K562 (cell line): ENCODE results near the gene WRAP53. TPM values are rescaled to one million over a fixed set of nuclear protein-coding genes. Genes with fewer than 3 reads are reported as not detected.

Experiments
- ATF1 ChIP-seq, 2 experiments: fragments of 450-650 bp in 1 of 2; IDR thresholded peaks; 2 replicates each; pipeline ENCODE4 v1.6.1; 2016; ENCODE audit warnings: missing compliant biosample characterization in 1 of 2, missing genetic modification characterization in 1 of 2
- ETV1 ChIP-seq: fragments of 450-650 bp; conservative IDR thresholded peaks from 2 replicates; pipeline ENCODE4 v1.6.1; 2016; ENCODE audit warnings: missing genetic modification characterization, control low read depth, low read depth, missing compliant biosample characterization
- ILF3 ChIP-seq: fragments of 450-650 bp; IDR thresholded peaks from 2 replicates; pipeline ENCODE4 v1.6.1; 2018; ENCODE audit warnings: antibody characterized with exemption, mild to moderate bottlenecking, moderate library complexity, borderline replicate concordance
- PHTF2 ChIP-seq: fragments of 250-450 bp; sonication (Bioruptor Pico); IDR thresholded peaks from 2 replicates; pipeline ENCODE4 v1.5.0; 2021; ENCODE audit warnings: mild to moderate bottlenecking
- WHSC1 ChIP-seq: IDR thresholded peaks from one replicate; pipeline ENCODE4 v1.6.1; 2012; ENCODE audit warnings: low read length, control low read depth, inconsistent platforms
- polyA plus RNA-seq, 8 experiments: library from polyadenylated mRNA; depleted of rRNA in 4 of 8; stranded (reverse) in 5 of 8; unstranded in 3 of 8; fragments of >200 nt; fragmentation: Nextera tagmentation in 2 of 8; fragmentation: Illumina TruSeq in 1 of 8; extraction: Ambion mirVana in 2 of 8; extraction: Trizol in 1 of 8; gene quantifications; 2 replicates each; pipeline versions ENCODE4 v1.2.1 to v1.2.3, GENCODE V29; 2011 to 2014; ENCODE audit warnings: inconsistent platforms in 1 of 8, missing spikeins in 1 of 8
- total RNA-seq, 7 experiments: library from RNA; depleted of rRNA in 6 of 7; stranded (reverse); fragments of >200 nt in 6 of 7; fragmentation: Illumina TruSeq in 2 of 7; extraction: Trizol in 2 of 7; gene quantifications; 2 replicates each; pipeline versions ENCODE4 v1.2.1 to v1.2.3, GENCODE V29; 2011 to 2021; ENCODE audit warnings: low replicate concordance in 1 of 7
- TF ChIP-seq, protein P1 (sequence below): fragments of 450-650 bp; IDR thresholded peaks from 2 replicates; pipeline ENCODE4 v1.6.1; 2018; ENCODE audit not compliant: partially characterized antibody
- TF ChIP-seq, protein P2 (sequence below): fragments of 450-650 bp; formaldehyde crosslinking; IDR thresholded peaks from 2 replicates; pipeline ENCODE4 v1.4.0; 2020; ENCODE audit warnings: mild to moderate bottlenecking, moderate library complexity
- TF ChIP-seq, protein P3 (sequence below): fragments of 450-650 bp; IDR thresholded peaks from 2 replicates; pipeline ENCODE4 v1.6.1; 2016; ENCODE audit warnings: mild to moderate bottlenecking, moderate library complexity

Gene WRAP53
- total and polyA plus RNA-seq, 9 of the 15 experiments (the other 6 are each of a cell fraction or from before 2014, with no cell fraction given): 0.72 to 18.2 (median 13.4) TPM

DNA sequence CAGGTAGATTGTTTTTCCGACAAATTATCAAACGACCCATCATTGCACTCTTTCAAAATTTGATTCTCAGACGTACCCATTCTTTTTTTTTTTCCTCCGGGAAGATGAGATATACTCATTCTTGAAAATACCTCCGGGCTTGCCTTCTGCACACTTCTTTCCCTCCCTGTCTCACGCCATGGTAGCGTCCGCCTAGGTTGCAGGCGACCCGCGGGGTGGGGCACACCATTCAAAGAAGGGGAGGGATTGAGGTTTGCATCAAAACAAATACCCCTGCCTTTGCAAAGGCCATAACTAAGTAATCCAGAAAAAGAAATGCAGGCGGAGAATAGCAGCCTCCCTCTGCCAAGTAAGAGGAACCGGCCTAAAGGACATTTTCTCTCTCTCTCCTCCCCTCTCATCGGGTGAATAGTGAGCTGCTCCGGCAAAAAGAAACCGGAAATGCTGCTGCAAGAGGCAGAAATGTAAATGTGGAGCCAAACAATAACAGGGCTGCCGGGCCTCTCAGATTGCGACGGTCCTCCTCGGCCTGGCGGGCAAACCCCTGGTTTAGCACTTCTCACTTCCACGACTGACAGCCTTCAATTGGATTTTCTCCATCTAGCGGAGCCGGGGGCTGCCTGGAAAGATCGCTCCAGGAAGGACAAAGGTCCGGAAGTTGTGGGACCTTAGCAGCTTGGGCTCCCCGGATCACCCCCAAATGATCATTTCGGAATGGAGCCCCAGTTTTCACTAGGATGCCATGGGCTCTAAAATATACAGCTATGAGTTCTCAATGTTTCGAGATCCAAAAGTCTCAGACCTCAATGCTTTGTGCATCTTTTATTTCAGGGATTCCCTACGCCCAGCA, 1.8 kb upstream of the WRAP53 start (continued):
- TF ChIP-seq WHSC1 (no peak), PHTF2 (CRISPR knock-in tag) (no peak), ETV1 (tag) (peak; percentile 46), ILF3 (peak; percentile 50; the same call in 1 of the 2 replicates), ATF1 (CRISPR knock-in tag; IDR thresholded peaks at IDR 0.05) (no peak), ATF1 (tag; IDR thresholded peaks at IDR 0.05) (peak; percentile 69)
- TF ChIP-seq, protein P1, sequence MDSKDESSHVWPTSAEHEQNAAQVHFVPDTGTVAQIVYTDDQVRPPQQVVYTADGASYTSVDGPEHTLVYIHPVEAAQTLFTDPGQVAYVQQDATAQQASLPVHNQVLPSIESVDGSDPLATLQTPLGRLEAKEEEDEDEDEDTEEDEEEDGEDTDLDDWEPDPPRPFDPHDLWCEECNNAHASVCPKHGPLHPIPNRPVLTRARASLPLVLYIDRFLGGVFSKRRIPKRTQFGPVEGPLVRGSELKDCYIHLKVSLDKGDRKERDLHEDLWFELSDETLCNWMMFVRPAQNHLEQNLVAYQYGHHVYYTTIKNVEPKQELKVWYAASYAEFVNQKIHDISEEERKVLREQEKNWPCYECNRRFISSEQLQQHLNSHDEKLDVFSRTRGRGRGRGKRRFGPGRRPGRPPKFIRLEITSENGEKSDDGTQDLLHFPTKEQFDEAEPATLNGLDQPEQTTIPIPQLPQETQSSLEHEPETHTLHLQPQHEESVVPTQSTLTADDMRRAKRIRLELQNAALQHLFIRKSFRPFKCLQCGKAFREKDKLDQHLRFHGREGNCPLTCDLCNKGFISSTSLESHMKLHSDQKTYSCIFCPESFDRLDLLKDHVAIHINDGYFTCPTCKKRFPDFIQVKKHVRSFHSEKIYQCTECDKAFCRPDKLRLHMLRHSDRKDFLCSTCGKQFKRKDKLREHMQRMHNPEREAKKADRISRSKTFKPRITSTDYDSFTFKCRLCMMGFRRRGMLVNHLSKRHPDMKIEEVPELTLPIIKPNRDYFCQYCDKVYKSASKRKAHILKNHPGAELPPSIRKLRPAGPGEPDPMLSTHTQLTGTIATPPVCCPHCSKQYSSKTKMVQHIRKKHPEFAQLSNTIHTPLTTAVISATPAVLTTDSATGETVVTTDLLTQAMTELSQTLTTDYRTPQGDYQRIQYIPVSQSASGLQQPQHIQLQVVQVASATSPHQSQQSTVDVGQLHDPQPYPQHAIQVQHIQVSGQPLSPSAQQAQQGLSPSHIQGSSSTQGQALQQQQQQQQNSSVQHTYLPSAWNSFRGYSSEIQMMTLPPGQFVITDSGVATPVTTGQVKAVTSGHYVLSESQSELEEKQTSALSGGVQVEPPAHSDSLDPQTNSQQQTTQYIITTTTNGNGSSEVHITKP: peak; percentile 100
- TF ChIP-seq, protein P2, sequence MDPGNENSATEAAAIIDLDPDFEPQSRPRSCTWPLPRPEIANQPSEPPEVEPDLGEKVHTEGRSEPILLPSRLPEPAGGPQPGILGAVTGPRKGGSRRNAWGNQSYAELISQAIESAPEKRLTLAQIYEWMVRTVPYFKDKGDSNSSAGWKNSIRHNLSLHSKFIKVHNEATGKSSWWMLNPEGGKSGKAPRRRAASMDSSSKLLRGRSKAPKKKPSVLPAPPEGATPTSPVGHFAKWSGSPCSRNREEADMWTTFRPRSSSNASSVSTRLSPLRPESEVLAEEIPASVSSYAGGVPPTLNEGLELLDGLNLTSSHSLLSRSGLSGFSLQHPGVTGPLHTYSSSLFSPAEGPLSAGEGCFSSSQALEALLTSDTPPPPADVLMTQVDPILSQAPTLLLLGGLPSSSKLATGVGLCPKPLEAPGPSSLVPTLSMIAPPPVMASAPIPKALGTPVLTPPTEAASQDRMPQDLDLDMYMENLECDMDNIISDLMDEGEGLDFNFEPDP (CRISPR knock-in tag): 0 out of 2 replicates have a peak, but pooled peaks have one; percentile 33
- TF ChIP-seq, protein P3, sequence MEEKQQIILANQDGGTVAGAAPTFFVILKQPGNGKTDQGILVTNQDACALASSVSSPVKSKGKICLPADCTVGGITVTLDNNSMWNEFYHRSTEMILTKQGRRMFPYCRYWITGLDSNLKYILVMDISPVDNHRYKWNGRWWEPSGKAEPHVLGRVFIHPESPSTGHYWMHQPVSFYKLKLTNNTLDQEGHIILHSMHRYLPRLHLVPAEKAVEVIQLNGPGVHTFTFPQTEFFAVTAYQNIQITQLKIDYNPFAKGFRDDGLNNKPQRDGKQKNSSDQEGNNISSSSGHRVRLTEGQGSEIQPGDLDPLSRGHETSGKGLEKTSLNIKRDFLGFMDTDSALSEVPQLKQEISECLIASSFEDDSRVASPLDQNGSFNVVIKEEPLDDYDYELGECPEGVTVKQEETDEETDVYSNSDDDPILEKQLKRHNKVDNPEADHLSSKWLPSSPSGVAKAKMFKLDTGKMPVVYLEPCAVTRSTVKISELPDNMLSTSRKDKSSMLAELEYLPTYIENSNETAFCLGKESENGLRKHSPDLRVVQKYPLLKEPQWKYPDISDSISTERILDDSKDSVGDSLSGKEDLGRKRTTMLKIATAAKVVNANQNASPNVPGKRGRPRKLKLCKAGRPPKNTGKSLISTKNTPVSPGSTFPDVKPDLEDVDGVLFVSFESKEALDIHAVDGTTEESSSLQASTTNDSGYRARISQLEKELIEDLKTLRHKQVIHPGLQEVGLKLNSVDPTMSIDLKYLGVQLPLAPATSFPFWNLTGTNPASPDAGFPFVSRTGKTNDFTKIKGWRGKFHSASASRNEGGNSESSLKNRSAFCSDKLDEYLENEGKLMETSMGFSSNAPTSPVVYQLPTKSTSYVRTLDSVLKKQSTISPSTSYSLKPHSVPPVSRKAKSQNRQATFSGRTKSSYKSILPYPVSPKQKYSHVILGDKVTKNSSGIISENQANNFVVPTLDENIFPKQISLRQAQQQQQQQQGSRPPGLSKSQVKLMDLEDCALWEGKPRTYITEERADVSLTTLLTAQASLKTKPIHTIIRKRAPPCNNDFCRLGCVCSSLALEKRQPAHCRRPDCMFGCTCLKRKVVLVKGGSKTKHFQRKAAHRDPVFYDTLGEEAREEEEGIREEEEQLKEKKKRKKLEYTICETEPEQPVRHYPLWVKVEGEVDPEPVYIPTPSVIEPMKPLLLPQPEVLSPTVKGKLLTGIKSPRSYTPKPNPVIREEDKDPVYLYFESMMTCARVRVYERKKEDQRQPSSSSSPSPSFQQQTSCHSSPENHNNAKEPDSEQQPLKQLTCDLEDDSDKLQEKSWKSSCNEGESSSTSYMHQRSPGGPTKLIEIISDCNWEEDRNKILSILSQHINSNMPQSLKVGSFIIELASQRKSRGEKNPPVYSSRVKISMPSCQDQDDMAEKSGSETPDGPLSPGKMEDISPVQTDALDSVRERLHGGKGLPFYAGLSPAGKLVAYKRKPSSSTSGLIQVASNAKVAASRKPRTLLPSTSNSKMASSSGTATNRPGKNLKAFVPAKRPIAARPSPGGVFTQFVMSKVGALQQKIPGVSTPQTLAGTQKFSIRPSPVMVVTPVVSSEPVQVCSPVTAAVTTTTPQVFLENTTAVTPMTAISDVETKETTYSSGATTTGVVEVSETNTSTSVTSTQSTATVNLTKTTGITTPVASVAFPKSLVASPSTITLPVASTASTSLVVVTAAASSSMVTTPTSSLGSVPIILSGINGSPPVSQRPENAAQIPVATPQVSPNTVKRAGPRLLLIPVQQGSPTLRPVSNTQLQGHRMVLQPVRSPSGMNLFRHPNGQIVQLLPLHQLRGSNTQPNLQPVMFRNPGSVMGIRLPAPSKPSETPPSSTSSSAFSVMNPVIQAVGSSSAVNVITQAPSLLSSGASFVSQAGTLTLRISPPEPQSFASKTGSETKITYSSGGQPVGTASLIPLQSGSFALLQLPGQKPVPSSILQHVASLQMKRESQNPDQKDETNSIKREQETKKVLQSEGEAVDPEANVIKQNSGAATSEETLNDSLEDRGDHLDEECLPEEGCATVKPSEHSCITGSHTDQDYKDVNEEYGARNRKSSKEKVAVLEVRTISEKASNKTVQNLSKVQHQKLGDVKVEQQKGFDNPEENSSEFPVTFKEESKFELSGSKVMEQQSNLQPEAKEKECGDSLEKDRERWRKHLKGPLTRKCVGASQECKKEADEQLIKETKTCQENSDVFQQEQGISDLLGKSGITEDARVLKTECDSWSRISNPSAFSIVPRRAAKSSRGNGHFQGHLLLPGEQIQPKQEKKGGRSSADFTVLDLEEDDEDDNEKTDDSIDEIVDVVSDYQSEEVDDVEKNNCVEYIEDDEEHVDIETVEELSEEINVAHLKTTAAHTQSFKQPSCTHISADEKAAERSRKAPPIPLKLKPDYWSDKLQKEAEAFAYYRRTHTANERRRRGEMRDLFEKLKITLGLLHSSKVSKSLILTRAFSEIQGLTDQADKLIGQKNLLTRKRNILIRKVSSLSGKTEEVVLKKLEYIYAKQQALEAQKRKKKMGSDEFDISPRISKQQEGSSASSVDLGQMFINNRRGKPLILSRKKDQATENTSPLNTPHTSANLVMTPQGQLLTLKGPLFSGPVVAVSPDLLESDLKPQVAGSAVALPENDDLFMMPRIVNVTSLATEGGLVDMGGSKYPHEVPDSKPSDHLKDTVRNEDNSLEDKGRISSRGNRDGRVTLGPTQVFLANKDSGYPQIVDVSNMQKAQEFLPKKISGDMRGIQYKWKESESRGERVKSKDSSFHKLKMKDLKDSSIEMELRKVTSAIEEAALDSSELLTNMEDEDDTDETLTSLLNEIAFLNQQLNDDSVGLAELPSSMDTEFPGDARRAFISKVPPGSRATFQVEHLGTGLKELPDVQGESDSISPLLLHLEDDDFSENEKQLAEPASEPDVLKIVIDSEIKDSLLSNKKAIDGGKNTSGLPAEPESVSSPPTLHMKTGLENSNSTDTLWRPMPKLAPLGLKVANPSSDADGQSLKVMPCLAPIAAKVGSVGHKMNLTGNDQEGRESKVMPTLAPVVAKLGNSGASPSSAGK: no peak; the same call in 1 of the 2 replicates
